GM23338 (cell line): ENCODE data around the gene NT5C3B. TPM values are rescaled to one million over a fixed set of nuclear protein-coding genes. Genes with fewer than 3 reads are reported as not detected.

Experiments used
- ATAC-seq: fragments of 200-7000 bp; cut with Tn5 transposase; 3 replicates; pipeline ENCODE4 v1.9.1; 2020
- DNase-seq: peaks from one replicate; pipeline ENCODE4 v3.0.0-alpha.2; 2015; ENCODE audit warnings: low spot score
- H2AFZ ChIP-seq: fragments of 200-600 bp; sonication (generic); 2 replicates; pipeline ENCODE4 v1.8.0; 2016; ENCODE audit warnings: antibody characterized with exemption, mild to moderate bottlenecking, moderate library complexity
- H3F3A ChIP-seq: fragments of 200-600 bp; sonication (generic); replicated peaks from 2 replicates; pipeline ENCODE4 v1.8.0; 2017; ENCODE audit warnings: antibody characterized with exemption, mixed run types, low read depth
- H3K27ac ChIP-seq: fragments of 200-600 bp; sonication (generic); 2 replicates; pipeline ENCODE4 v1.6.1; 2016; ENCODE audit warnings: low read depth
- H3K27me3 ChIP-seq: fragments of 200-600 bp; sonication (generic); 2 replicates; pipeline ENCODE4 v1.8.0; 2016; ENCODE audit warnings: mild to moderate bottlenecking, mixed run types, moderate library complexity; ENCODE audit not compliant: insufficient read depth
- H3K36me3 ChIP-seq: fragments of 200-600 bp; sonication (generic); 2 replicates; pipeline ENCODE4 v1.8.0; 2016; ENCODE audit warnings: mild to moderate bottlenecking; ENCODE audit not compliant: insufficient read depth
- H3K4me1 ChIP-seq: fragments of 200-600 bp; sonication (generic); 2 replicates; pipeline ENCODE4 v1.8.0; 2016; ENCODE audit warnings: mild to moderate bottlenecking, moderate library complexity; ENCODE audit not compliant: insufficient read depth
- H3K4me2 ChIP-seq: fragments of 200-600 bp; sonication (generic); 2 replicates; pipeline ENCODE4 v1.7.1; 2017; ENCODE audit warnings: mixed run types
- H3K4me3 ChIP-seq: fragments of 200-600 bp; sonication (generic); 2 replicates; pipeline ENCODE4 v1.6.1; 2016; ENCODE audit warnings: mixed run types
- H3K79me2 ChIP-seq: fragments of 200-600 bp; sonication (generic); replicated peaks from 2 replicates; pipeline ENCODE4 v1.8.0; 2017; ENCODE audit warnings: mild to moderate bottlenecking; ENCODE audit not compliant: insufficient read depth
- H3K9me2 ChIP-seq: fragments of 200-600 bp; sonication (generic); 2 replicates; pipeline ENCODE4 v1.8.0; 2017; ENCODE audit not compliant: insufficient read depth
- H4K20me1 ChIP-seq: fragments of 200-600 bp; sonication (generic); replicated peaks from 2 replicates; pipeline ENCODE4 v1.8.0; 2017; ENCODE audit warnings: mild to moderate bottlenecking; ENCODE audit not compliant: insufficient read depth
- H3K27ac Mint-ChIP-seq: 2 replicates; pipeline ENCODE4 v1.8.0; 2020; ENCODE audit warnings: inconsistent platforms, mild to moderate bottlenecking, moderate library complexity, mixed read lengths
- H3K27me3 Mint-ChIP-seq: 3 replicates; pipeline ENCODE4 v1.8.0; 2022; ENCODE audit warnings: low read depth, mild to moderate bottlenecking, moderate library complexity, mixed read lengths, inconsistent platforms; ENCODE audit not compliant: insufficient read depth, poor library complexity
- H3K36me3 Mint-ChIP-seq: 3 replicates; pipeline ENCODE4 v1.8.0; 2021; ENCODE audit warnings: low read depth, mild to moderate bottlenecking, inconsistent platforms, moderate library complexity, mixed read lengths
- H3K4me1 Mint-ChIP-seq: 3 replicates; pipeline ENCODE4 v1.8.0; 2020; ENCODE audit warnings: mild to moderate bottlenecking, inconsistent platforms, mixed read lengths
- H3K4me3 Mint-ChIP-seq: 3 replicates; pipeline ENCODE4 v1.8.0; 2021; ENCODE audit warnings: moderate library complexity, mild to moderate bottlenecking, inconsistent platforms, mixed read lengths
- H3K9me3 Mint-ChIP-seq: 3 replicates; pipeline ENCODE4 v1.8.0; 2020; ENCODE audit warnings: moderate library complexity, mild to moderate bottlenecking, inconsistent platforms, mixed read lengths
- CTCF ChIP-seq, 2 experiments: fragments of 200-600 bp in 1 of 2; sonication (generic) in 1 of 2; conservative IDR thresholded peaks; 2 replicates each; pipeline versions ENCODE4 v1.5.1 to v1.6.1; 2016 to 2017; ENCODE audit warnings: antibody characterized with exemption in 2 of 2, low read depth in 2 of 2, mild to moderate bottlenecking in 2 of 2, moderate library complexity in 1 of 2
- EZH2 ChIP-seq: fragments of 200-600 bp; sonication (generic); IDR thresholded peaks from one replicate; pipeline ENCODE4 v1.8.0; 2017; ENCODE audit warnings: antibody characterized with exemption, mild to moderate bottlenecking, low read depth; ENCODE audit not compliant: unreplicated experiment
- POLR2AphosphoS5 ChIP-seq: IDR thresholded peaks from 2 replicates; pipeline ENCODE4 v1.6.1; 2016; ENCODE audit warnings: antibody characterized with exemption, low read depth
- ZNF114 ChIP-seq: fragments of 250-450 bp; sonication (Bioruptor Pico); IDR thresholded peaks from 2 replicates; pipeline ENCODE4 v1.5.0; 2020; ENCODE audit warnings: mild to moderate bottlenecking, moderate library complexity
- ZNF331 ChIP-seq: fragments of 250-450 bp; sonication (Bioruptor Pico); IDR thresholded peaks from 2 replicates; pipeline ENCODE4 v1.5.0; 2020; ENCODE audit warnings: low read depth, mild to moderate bottlenecking, moderate library complexity
- polyA plus RNA-seq: library from polyadenylated mRNA; unstranded; fragments of >200 nt; fragmentation: Nextera tagmentation; extraction: Ambion mirVana; gene quantifications from 2 replicates; pipeline ENCODE4 v1.2.1, GENCODE V29; 2016
- total RNA-seq: library from RNA; depleted of rRNA; stranded (reverse); fragments of >200 nt; shearing (Covaris generic); gene quantifications from 2 replicates; pipeline ENCODE4 v1.2.3, GENCODE V29; 2014
- TF ChIP-seq, protein P1 (sequence below): IDR thresholded peaks from one replicate; pipeline ENCODE4 v1.6.1; 2018; ENCODE audit warnings: antibody characterized with exemption; ENCODE audit not compliant: unreplicated experiment

The NT5C3B gene
- total and polyA plus RNA-seq, 2 experiments from 2014 or later = 58.2 to 78.3 TPM

GRCh38 chr17:41803049-41804020 is 32.7 kb downstream of the NT5C3B start:
- Histone ChIP-seq H3K4me2 (peak overlapping the region; percentile 26; the same call in 1 of the 2 replicates), H3K79me2 (no peaks in the 10 kb centered on the region), H2AFZ (no peak overlapping the region), H3K9me2 (no peaks in the 10 kb centered on the region), H3F3A (no peaks in the 10 kb centered on the region; the same call in 1 of the 2 replicates), H3K27me3 (no peaks in the 10 kb centered on the region), H3K27ac (no peak overlapping the region), H3K4me1 (peaks cover 14% of the 10 kb centered on the region), H3K4me3 (no peak overlapping the region), H3K36me3 (no peaks in the 10 kb centered on the region), H4K20me1 (no peaks in the 10 kb centered on the region; the same call in 1 of the 2 replicates)
- Mint-ChIP-seq H3K27me3 (peaks cover 15% of the 10 kb centered on the region), H3K4me1 (peaks cover 26% of the 10 kb centered on the region), H3K36me3 (peaks cover 36% of the 10 kb centered on the region), H3K27ac (no peak overlapping the region), H3K9me3 (no peaks in the 10 kb centered on the region), H3K4me3 (no peak overlapping the region)
- no peak for TF ChIP-seq ZNF114 (CRISPR knock-in tag)
- no peak for TF ChIP-seq ZNF331 (CRISPR knock-in tag)
- peak; percentile 45 for DNase-seq
- ATAC-seq = no peak

DNA sequence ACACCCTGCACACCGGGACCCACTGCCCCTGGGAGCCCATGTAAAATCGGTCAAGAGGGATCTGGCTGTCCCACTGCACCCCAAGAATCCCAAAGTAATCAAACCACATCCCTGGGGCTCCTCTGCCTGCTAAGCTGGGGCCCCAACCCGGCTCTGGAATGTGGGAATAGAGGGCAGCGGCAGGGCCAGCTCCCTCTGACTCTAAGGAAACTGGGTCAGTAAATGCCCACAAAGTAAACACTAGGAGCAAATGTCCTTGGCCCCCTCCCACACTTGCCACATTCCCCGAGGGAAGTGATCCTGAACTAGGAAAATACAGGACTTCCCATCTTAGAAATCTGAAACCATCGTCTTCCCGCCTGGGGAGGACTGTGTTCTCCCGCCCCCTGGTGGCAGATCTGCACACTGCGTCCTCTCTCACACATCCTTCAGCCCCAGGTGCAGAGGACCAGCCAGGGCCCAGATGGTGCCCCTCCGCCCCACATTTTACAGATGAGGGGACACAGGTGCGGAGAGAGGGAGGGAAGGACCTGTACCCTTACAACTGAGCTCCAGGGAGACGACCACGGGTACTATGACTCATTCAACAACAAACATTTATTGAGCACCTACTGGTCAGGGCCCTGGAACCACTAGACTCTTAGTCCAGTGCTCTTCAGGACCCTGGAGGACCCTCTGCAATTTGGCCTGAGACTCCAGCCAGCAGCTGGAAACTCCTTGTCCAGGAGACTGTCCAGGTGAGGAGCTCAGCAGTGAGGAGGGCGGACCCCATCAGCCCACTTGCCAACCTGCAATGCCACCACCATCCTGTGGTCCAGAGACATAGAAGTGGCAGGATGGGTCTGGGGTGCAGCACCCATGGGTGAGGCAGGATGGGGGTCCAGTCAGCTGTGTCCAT is 34.4 kb downstream of the NT5C3B start:
- Histone ChIP-seq H3K79me2 (no peaks in the 10 kb centered on the region), H3K36me3 (no peaks in the 10 kb centered on the region), H3K4me3 (peak overlapping the region; percentile 48), H3K27ac (peak overlapping the region; percentile 68), H2AFZ (no peak overlapping the region), H3K27me3 (0 out of 2 replicates have a peak, but pooled peaks cover under 1% of the 10 kb centered on the region), H3K4me1 (peaks cover 14% of the 10 kb centered on the region), H4K20me1 (no peaks in the 10 kb centered on the region; the same call in 1 of the 2 replicates), H3F3A (peaks cover under 1% of the 10 kb centered on the region; the same call in 1 of the 2 replicates), H3K9me2 (no peaks in the 10 kb centered on the region), H3K4me2 (peak overlapping the region; percentile 79)
- DNase-seq = peak; percentile 93
- TF ChIP-seq POLR2AphosphoS5 (peak; percentile 30; the same call in 1 of the 2 replicates), CTCF (conservative IDR thresholded peaks at IDR 0.05; ENCODE audit: low read depth in 2 of 2) (peak; percentile 98), EZH2 (no peak)
- TF ChIP-seq, protein P1, sequence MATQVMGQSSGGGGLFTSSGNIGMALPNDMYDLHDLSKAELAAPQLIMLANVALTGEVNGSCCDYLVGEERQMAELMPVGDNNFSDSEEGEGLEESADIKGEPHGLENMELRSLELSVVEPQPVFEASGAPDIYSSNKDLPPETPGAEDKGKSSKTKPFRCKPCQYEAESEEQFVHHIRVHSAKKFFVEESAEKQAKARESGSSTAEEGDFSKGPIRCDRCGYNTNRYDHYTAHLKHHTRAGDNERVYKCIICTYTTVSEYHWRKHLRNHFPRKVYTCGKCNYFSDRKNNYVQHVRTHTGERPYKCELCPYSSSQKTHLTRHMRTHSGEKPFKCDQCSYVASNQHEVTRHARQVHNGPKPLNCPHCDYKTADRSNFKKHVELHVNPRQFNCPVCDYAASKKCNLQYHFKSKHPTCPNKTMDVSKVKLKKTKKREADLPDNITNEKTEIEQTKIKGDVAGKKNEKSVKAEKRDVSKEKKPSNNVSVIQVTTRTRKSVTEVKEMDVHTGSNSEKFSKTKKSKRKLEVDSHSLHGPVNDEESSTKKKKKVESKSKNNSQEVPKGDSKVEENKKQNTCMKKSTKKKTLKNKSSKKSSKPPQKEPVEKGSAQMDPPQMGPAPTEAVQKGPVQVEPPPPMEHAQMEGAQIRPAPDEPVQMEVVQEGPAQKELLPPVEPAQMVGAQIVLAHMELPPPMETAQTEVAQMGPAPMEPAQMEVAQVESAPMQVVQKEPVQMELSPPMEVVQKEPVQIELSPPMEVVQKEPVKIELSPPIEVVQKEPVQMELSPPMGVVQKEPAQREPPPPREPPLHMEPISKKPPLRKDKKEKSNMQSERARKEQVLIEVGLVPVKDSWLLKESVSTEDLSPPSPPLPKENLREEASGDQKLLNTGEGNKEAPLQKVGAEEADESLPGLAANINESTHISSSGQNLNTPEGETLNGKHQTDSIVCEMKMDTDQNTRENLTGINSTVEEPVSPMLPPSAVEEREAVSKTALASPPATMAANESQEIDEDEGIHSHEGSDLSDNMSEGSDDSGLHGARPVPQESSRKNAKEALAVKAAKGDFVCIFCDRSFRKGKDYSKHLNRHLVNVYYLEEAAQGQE = peak; percentile 6
- peak overlapping the region; percentile 53; the same call in 2 of the 3 replicates for H3K4me3 Mint-ChIP-seq
- ATAC-seq = peak; percentile 74
- H3K27ac Mint-ChIP-seq = no peak overlapping the region; the same call in none of the 2 replicates
- H3K9me3 Mint-ChIP-seq = no peaks in the 10 kb centered on the region
- H3K27me3 Mint-ChIP-seq = peaks cover 20% of the 10 kb centered on the region
- H3K4me1 Mint-ChIP-seq = peaks cover 26% of the 10 kb centered on the region
- H3K36me3 Mint-ChIP-seq = peaks cover 35% of the 10 kb centered on the region
